HAP-1 (cell line): ENCODE data around the gene KIF25.

Source experiments
- DNase-seq, 2 experiments: peaks; one replicate each; pipeline ENCODE4 v3.0.0-alpha.2; 2016 to 2020; ENCODE audit warnings: low spot score in 2 of 2
- H3K27me3 ChIP-seq: fragments of 250-450 bp; sonication (Bioruptor Pico); 2 replicates; pipeline ENCODE4 v1.5.1; 2020; ENCODE audit warnings: low read depth, mild to moderate bottlenecking, moderate library complexity
- H3K36me3 ChIP-seq: fragments of 250-450 bp; sonication (Bioruptor Pico); replicated peaks from 2 replicates; pipeline ENCODE4 v1.5.1; 2020; ENCODE audit warnings: mild to moderate bottlenecking
- H3K4me1 ChIP-seq: fragments of 250-450 bp; sonication (Bioruptor Pico); 2 replicates; pipeline ENCODE4 v1.5.1; 2020; ENCODE audit warnings: mild to moderate bottlenecking
- H3K4me3 ChIP-seq: fragments of 250-450 bp; sonication (Bioruptor Pico); 2 replicates; pipeline ENCODE4 v1.5.1; 2020; ENCODE audit warnings: mild to moderate bottlenecking, moderate library complexity
- H3K9me3 ChIP-seq: fragments of 250-450 bp; sonication (Bioruptor Pico); 2 replicates; pipeline ENCODE4 v1.5.1; 2020; ENCODE audit warnings: mild to moderate bottlenecking, moderate library complexity
- in situ Hi-C: fragments of 300-500 bp; cut with MboI; formaldehyde crosslinking; loops from 3 replicates; pipeline ENCODE4 v1.14.3; 2020; ENCODE audit warnings: low sequenced_read_pairs, inconsistent platforms, mixed read lengths

KIF25 gene

GRCh38 chr6:167979436-167980139 lies 17.9 kb upstream of the KIF25 start:
- Histone ChIP-seq H3K9me3 (no peaks in the 10 kb centered on the region), H3K4me1 (no peaks in the 10 kb centered on the region), H3K36me3 (no peaks in the 10 kb centered on the region), H3K4me3 (no peak overlapping the region), H3K27me3 (no peaks in the 10 kb centered on the region)
- no peak for DNase-seq
- in situ Hi-C loops, result no loop called here

- DNase-seq, result no peak
- H3K36me3 ChIP-seq, result no peaks in the 10 kb centered on the region
- no peak overlapping the region for H3K4me3 ChIP-seq
- H3K4me1 ChIP-seq, result no peaks in the 10 kb centered on the region
- H3K27me3 ChIP-seq, result no peaks in the 10 kb centered on the region
- in situ Hi-C loops, result no loop called here
- H3K9me3 ChIP-seq, result no peaks in the 10 kb centered on the region
These were observed 16.4 kb upstream of the KIF25 start for GRCh38 chr6:167980911-167981580.

GRCh38 chr6:167981916-167982462 lies 15.5 kb upstream of the KIF25 start:
- H3K4me3 ChIP-seq, result no peak overlapping the region
- DNase-seq, result no peak
- in situ Hi-C loops, result no loop called here
- H3K9me3 ChIP-seq, result no peaks in the 10 kb centered on the region
- no peaks in the 10 kb centered on the region for H3K27me3 ChIP-seq
- no peaks in the 10 kb centered on the region for H3K4me1 ChIP-seq
- no peaks in the 10 kb centered on the region for H3K36me3 ChIP-seq

- no peaks in the 10 kb centered on the region for H3K4me1 ChIP-seq
- no peaks in the 10 kb centered on the region for H3K9me3 ChIP-seq
- no peaks in the 10 kb centered on the region for H3K27me3 ChIP-seq
- no peak overlapping the region for H3K4me3 ChIP-seq
- H3K36me3 ChIP-seq, result no peaks in the 10 kb centered on the region
- no peak for DNase-seq
- in situ Hi-C loops, result no loop called here
These were observed 13.2 kb upstream of the KIF25 start for GRCh38 chr6:167984144-167984719.

- H3K4me1 ChIP-seq, result no peaks in the 10 kb centered on the region
- no peak for DNase-seq
- H3K36me3 ChIP-seq, result no peaks in the 10 kb centered on the region
- H3K4me3 ChIP-seq, result no peak overlapping the region
- in situ Hi-C loops, result no loop called here
- H3K9me3 ChIP-seq, result no peaks in the 10 kb centered on the region
- H3K27me3 ChIP-seq, result no peaks in the 10 kb centered on the region
These were observed 12.4 kb upstream of the KIF25 start for GRCh38 chr6:167984876-167985604.

GRCh38 chr6:167985911-167986595 lies 11.4 kb upstream of the KIF25 start:
- H3K9me3 ChIP-seq, result no peaks in the 10 kb centered on the region
- H3K27me3 ChIP-seq, result no peaks in the 10 kb centered on the region
- DNase-seq, result no peak
- in situ Hi-C loops, result no loop called here
- H3K36me3 ChIP-seq, result no peaks in the 10 kb centered on the region
- no peak overlapping the region for H3K4me3 ChIP-seq
- H3K4me1 ChIP-seq, result no peaks in the 10 kb centered on the region

GRCh38 chr6:167987396-167988153 lies 9.9 kb upstream of the KIF25 start:
- in situ Hi-C loops, result no loop called here
- no peak for DNase-seq
- H3K27me3 ChIP-seq, result no peaks in the 10 kb centered on the region

GRCh38 chr6:167988154-167988495 lies 9.3 kb upstream of the KIF25 start:
- Histone ChIP-seq H3K9me3 (no peaks in the 10 kb centered on the region), H3K4me3 (no peak overlapping the region), H3K4me1 (no peaks in the 10 kb centered on the region), H3K36me3 (no peaks in the 10 kb centered on the region), H3K27me3 (no peaks in the 10 kb centered on the region)
- in situ Hi-C loops, result no loop called here
- DNase-seq, result no peak

More at GRCh38 chr6:167987396-167988153, 9.9 kb upstream of the KIF25 start:
- Histone ChIP-seq H3K4me3 (no peak overlapping the region), H3K36me3 (no peaks in the 10 kb centered on the region), H3K9me3 (no peaks in the 10 kb centered on the region), H3K4me1 (no peaks in the 10 kb centered on the region)

GRCh38 chr6:167988945-167989841 lies 8.3 kb upstream of the KIF25 start:
- no peak for DNase-seq
- in situ Hi-C loops, result no loop called here
- Histone ChIP-seq H3K9me3 (no peaks in the 10 kb centered on the region), H3K27me3 (no peaks in the 10 kb centered on the region), H3K4me1 (no peaks in the 10 kb centered on the region), H3K36me3 (no peaks in the 10 kb centered on the region), H3K4me3 (no peak overlapping the region)

GRCh38 chr6:167990016-167990945 lies 7.2 kb upstream of the KIF25 start:
- H3K9me3 ChIP-seq, result no peaks in the 10 kb centered on the region
- H3K4me3 ChIP-seq, result no peak overlapping the region
- H3K4me1 ChIP-seq, result no peaks in the 10 kb centered on the region
- DNase-seq, result no peak
- H3K36me3 ChIP-seq, result no peaks in the 10 kb centered on the region
- H3K27me3 ChIP-seq, result no peaks in the 10 kb centered on the region
- in situ Hi-C loops, result no loop called here

- Histone ChIP-seq H3K9me3 (no peaks in the 10 kb centered on the region), H3K27me3 (no peaks in the 10 kb centered on the region), H3K4me3 (no peak overlapping the region), H3K36me3 (no peaks in the 10 kb centered on the region), H3K4me1 (no peaks in the 10 kb centered on the region)
- in situ Hi-C loops, result no loop called here
- DNase-seq, result no peak
These were observed 4.3 kb upstream of the KIF25 start for GRCh38 chr6:167993169-167993568.
